IMR-90 (cell line): ENCODE measurements around the gene NTMT2. TPM values are rescaled to one million over a fixed set of nuclear protein-coding genes. Genes with fewer than 3 reads are reported as not detected.

ENCODE experiments used
- ATAC-seq: fragments of 200-7000 bp; cut with Tn5 transposase; 2 replicates; pipeline ENCODE4 v1.9.1; 2020; ENCODE audit warnings: low read depth, mild to moderate bottlenecking, moderate library complexity
- BruUV-seq: library from RNA; stranded (reverse); fragments of 400-500 nt; replicated peaks from 2 replicates; lab custom pipeline; 2021; lab: Mats Ljungman, UMichigan
- CTCF ChIA-PET: fragments of 300-600 bp; formaldehyde crosslinking; extraction: SDS; loops from one replicate; lab custom pipeline; 2021; ENCODE audit warnings: antibody characterized with exemption; lab: Yijun Ruan, JAX
- POLR2A ChIA-PET: fragments of 300-600 bp; sonication (Branson Sonifier 250); formaldehyde crosslinking; loops from one replicate; lab custom pipeline; 2022; ENCODE audit warnings: antibody characterized with exemption; ENCODE audit not compliant: unreplicated experiment; lab: Charles Lee
- DNase-seq: peaks from one replicate; pipeline ENCODE4 v3.0.0; 2013
- H2AFZ ChIP-seq: replicated peaks from 2 replicates; pipeline ENCODE3; 2013; ENCODE audit warnings: low read length, mild to moderate bottlenecking; ENCODE audit not compliant: poor library complexity
- H2AK5ac ChIP-seq: 2 replicates; pipeline ENCODE4 v1.6.1; 2013; ENCODE audit warnings: low read depth, low read length, inconsistent platforms
- H2AK9ac ChIP-seq: replicated peaks from 2 replicates; pipeline ENCODE3; 2013; ENCODE audit warnings: mild to moderate bottlenecking, low read depth, low read length, moderate library complexity; ENCODE audit not compliant: poor library complexity
- H2BK120ac ChIP-seq: 2 replicates; pipeline ENCODE4 v1.6.1; 2013; ENCODE audit warnings: low read depth, low read length, inconsistent platforms
- H2BK15ac ChIP-seq: 3 replicates; pipeline ENCODE4 v1.6.1; 2013; ENCODE audit warnings: low read depth, low read length, inconsistent platforms
- H2BK20ac ChIP-seq: 2 replicates; pipeline ENCODE4 v1.6.1; 2013; ENCODE audit warnings: low read depth, mild to moderate bottlenecking, inconsistent platforms, low read length, moderate library complexity
- H2BK5ac ChIP-seq: 2 replicates; pipeline ENCODE4 v1.6.1; 2013; ENCODE audit warnings: mild to moderate bottlenecking, low read depth, low read length, inconsistent platforms; ENCODE audit not compliant: poor library complexity, severe bottlenecking
- H3K14ac ChIP-seq: replicated peaks from 2 replicates; pipeline ENCODE4 v1.6.1; 2013; ENCODE audit warnings: low read depth, low read length, inconsistent platforms
- H3K18ac ChIP-seq: 2 replicates; pipeline ENCODE4 v1.6.1; 2013; ENCODE audit warnings: low read depth, low read length, control low read depth
- H3K23ac ChIP-seq: 2 replicates; pipeline ENCODE4 v1.6.1; 2013; ENCODE audit warnings: low read depth, low read length, inconsistent platforms
- H3K27ac ChIP-seq: 2 replicates; pipeline ENCODE4 v1.5.1; 2013; ENCODE audit warnings: mild to moderate bottlenecking, control low read depth, low read length; ENCODE audit not compliant: insufficient read depth
- H3K27me3 ChIP-seq: 2 replicates; pipeline ENCODE4 v1.6.1; 2013; ENCODE audit warnings: low read length; ENCODE audit not compliant: control insufficient read depth, insufficient read depth
- H3K36me3 ChIP-seq: 2 replicates; pipeline ENCODE4 v1.6.1; 2013; ENCODE audit warnings: low read length, mixed read lengths; ENCODE audit not compliant: control insufficient read depth, insufficient read depth
- H3K4ac ChIP-seq: 2 replicates; pipeline ENCODE4 v1.6.1; 2013; ENCODE audit warnings: low read depth, low read length, inconsistent platforms
- H3K4me1 ChIP-seq: 2 replicates; pipeline ENCODE4 v1.6.1; 2013; ENCODE audit warnings: low read length, mixed read lengths; ENCODE audit not compliant: control insufficient read depth, insufficient read depth
- H3K4me2 ChIP-seq: 2 replicates; pipeline ENCODE4 v1.6.1; 2013; ENCODE audit warnings: low read depth, mild to moderate bottlenecking, control low read depth, low read length, moderate library complexity
- H3K4me3 ChIP-seq: 2 replicates; pipeline ENCODE4 v1.5.1; 2013; ENCODE audit warnings: low read depth, mild to moderate bottlenecking, control low read depth, low read length, moderate library complexity; ENCODE audit not compliant: insufficient read depth
- H3K56ac ChIP-seq: 2 replicates; pipeline ENCODE4 v1.6.1; 2013; ENCODE audit warnings: low read length, inconsistent platforms; ENCODE audit not compliant: insufficient read depth; ENCODE audit errors: extremely low read depth
- H3K79me1 ChIP-seq, 2 experiments: 2 replicates each; pipeline ENCODE4 v1.6.1; 2013; ENCODE audit warnings: low read length in 2 of 2, inconsistent platforms in 1 of 2, low read depth in 1 of 2
- H3K9ac ChIP-seq: 2 replicates; pipeline ENCODE4 v1.6.1; 2013; ENCODE audit warnings: low read depth, low read length, control low read depth
- H3K9me1 ChIP-seq: 2 replicates; pipeline ENCODE4 v1.6.1; 2013; ENCODE audit warnings: low read length, inconsistent platforms; ENCODE audit not compliant: insufficient read depth
- H3K9me3 ChIP-seq: 2 replicates; pipeline ENCODE4 v1.6.1; 2013; ENCODE audit warnings: low read length; ENCODE audit not compliant: control insufficient read depth, insufficient read depth
- H4K20me1 ChIP-seq: 2 replicates; pipeline ENCODE4 v1.6.1; 2013; ENCODE audit warnings: low read length, inconsistent platforms; ENCODE audit not compliant: insufficient read depth
- H4K5ac ChIP-seq: 2 replicates; pipeline ENCODE4 v1.6.1; 2013; ENCODE audit warnings: mild to moderate bottlenecking, low read depth, low read length, control low read depth
- H4K8ac ChIP-seq, 2 experiments: 2 replicates each; pipeline ENCODE4 v1.6.1; 2013; ENCODE audit warnings: low read depth in 2 of 2, low read length in 2 of 2, control low read depth in 1 of 2, inconsistent platforms in 1 of 2
- H4K91ac ChIP-seq: 2 replicates; pipeline ENCODE4 v1.6.1; 2013; ENCODE audit warnings: low read depth, low read length, inconsistent platforms; ENCODE audit not compliant: insufficient read depth
- CTCF ChIP-seq: conservative IDR thresholded peaks from 2 replicates; pipeline ENCODE4 v1.5.1; 2012; ENCODE audit warnings: mild to moderate bottlenecking, low read depth, low read length, improper control_type of control experiment
- MXI1 ChIP-seq: IDR thresholded peaks from 2 replicates; pipeline ENCODE4 v1.6.1; 2012; ENCODE audit warnings: low read depth, mild to moderate bottlenecking, low read length, moderate library complexity, borderline replicate concordance
- NFE2L2 ChIP-seq: fragments of 150-350 bp; IDR thresholded peaks from 2 replicates; pipeline ENCODE4 v1.6.1; 2016; ENCODE audit warnings: low read depth, mild to moderate bottlenecking, low read length
- POLR2A ChIP-seq: IDR thresholded peaks from 2 replicates; pipeline ENCODE4 v1.6.1; 2012; ENCODE audit warnings: mild to moderate bottlenecking, low read depth, low read length
- RCOR1 ChIP-seq: IDR thresholded peaks from 2 replicates; pipeline ENCODE4 v1.6.1; 2012; ENCODE audit warnings: mild to moderate bottlenecking, low read length, improper control_type of control experiment; ENCODE audit not compliant: insufficient replicate concordance
- WGBS, 2 experiments: methylation state at CpG; one replicate each; pipeline versions ENCODE4 v1.1.5 to v1.1.7; 2013; ENCODE audit warnings: missing lambda C conversion rate in 2 of 2; ENCODE audit not compliant: insufficient read length in 1 of 2; ENCODE audit errors: extremely low coverage in 2 of 2; 5-methylcytosine and 5-hydroxymethylcytosine counted together
- dilution Hi-C: fragments of 300-500 bp; cut with HindIII; formaldehyde crosslinking; loops from one replicate; pipeline ENCODE4 v1.14.3; 2018; ENCODE audit warnings: low sequenced_read_pairs; ENCODE audit not compliant: unreplicated experiment
- in situ Hi-C: fragments of 300-500 bp; cut with MboI; formaldehyde crosslinking; loops from 3 replicates; pipeline ENCODE4 v1.14.3; 2019; ENCODE audit warnings: low sequenced_read_pairs, inconsistent platforms, mixed read lengths
- intact Hi-C: fragments of 100-400 bp; cut with micrococcal nuclease; formaldehyde crosslinking; loops from 2 replicates; pipeline ENCODE4 v1.10.0; 2022
- polyA plus RNA-seq, 3 experiments: library from polyadenylated mRNA; depleted of rRNA; stranded (reverse); fragments of >200 nt; gene quantifications; 2 replicates each; pipeline ENCODE4 v1.2.3, GENCODE V29; 2012; ENCODE audit warnings: low replicate concordance in 1 of 3
- total RNA-seq: library from RNA; depleted of rRNA; stranded (reverse); fragments of >200 nt; gene quantifications from 2 replicates; pipeline ENCODE4 v1.2.3, GENCODE V29; 2012
- TF ChIP-seq, protein P1 (sequence below): fragments of 150-350 bp; IDR thresholded peaks from 2 replicates; pipeline ENCODE4 v1.6.1; 2016; ENCODE audit warnings: low read depth, mild to moderate bottlenecking, low read length, moderate library complexity, borderline replicate concordance

Gene NTMT2
- total and polyA plus RNA-seq, 2 of the 4 experiments (the other 2 are of a cell fraction), result not detected

DNA sequence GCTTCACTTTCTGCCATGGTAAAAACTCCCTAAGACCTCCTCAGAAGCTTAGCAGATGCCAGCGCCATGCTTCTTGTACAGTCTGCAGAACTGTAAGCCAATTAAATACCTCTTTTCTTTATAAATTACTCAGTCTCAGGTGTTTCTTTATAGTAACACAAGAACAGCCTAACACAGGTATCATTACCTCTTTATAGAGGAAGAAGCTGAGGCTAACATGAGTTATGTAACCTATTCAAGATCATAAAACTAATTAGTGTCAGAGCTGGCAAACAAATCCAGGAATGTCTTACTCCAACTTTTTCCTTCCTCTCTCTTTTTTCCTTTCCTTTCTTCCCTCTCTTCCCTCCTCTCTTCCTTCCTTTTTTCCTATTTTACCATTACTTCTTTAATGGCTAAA, 9.3 kb downstream of the NTMT2 start:
- no CpG with 5 or more reads among the region's 1 CpG for WGBS, 2 experiments
- Histone ChIP-seq H3K4me1 (no peaks in the 10 kb centered on the region), H4K5ac (no peak overlapping the region), H3K9me3 (peaks cover 2% of the 10 kb centered on the region; the same call in 1 of the 2 replicates), H3K4me3 (no peak overlapping the region), H3K9ac (no peak overlapping the region), H3K36me3 (no peaks in the 10 kb centered on the region), H2BK20ac (no peak overlapping the region), H3K56ac (no peak overlapping the region), H4K20me1 (no peaks in the 10 kb centered on the region), H3K27me3 (peaks cover 2% of the 10 kb centered on the region; the same call in 1 of the 2 replicates), H3K18ac (no peak overlapping the region), H3K9me1 (no peaks in the 10 kb centered on the region), H3K4me2 (no peak overlapping the region), H2AK5ac (no peak overlapping the region), H3K23ac (no peak overlapping the region), H3K14ac (no peak overlapping the region), H2BK120ac (no peak overlapping the region), H2BK15ac (no peak overlapping the region), H3K4ac (no peak overlapping the region), H2AK9ac (no peak overlapping the region), H4K91ac (no peak overlapping the region), H2AFZ (no peak overlapping the region), H3K79me1 (no peaks in the 10 kb centered on the region), H2BK5ac (no peak overlapping the region), H4K8ac (no peak overlapping the region), H3K27ac (no peak overlapping the region)
- in situ Hi-C loops (no loop called here), intact Hi-C loops (no loop called here), dilution Hi-C loops (no loop called here)
- CTCF ChIA-PET, result no interaction called here
- no peak for DNase-seq
- ATAC-seq, result no peak
- POLR2A ChIA-PET, result no interaction called here
- TF ChIP-seq RCOR1 (no peak), MXI1 (no peak), POLR2A (no peak), CTCF (no peak), NFE2L2 (no peak)
- TF ChIP-seq, protein P1, sequence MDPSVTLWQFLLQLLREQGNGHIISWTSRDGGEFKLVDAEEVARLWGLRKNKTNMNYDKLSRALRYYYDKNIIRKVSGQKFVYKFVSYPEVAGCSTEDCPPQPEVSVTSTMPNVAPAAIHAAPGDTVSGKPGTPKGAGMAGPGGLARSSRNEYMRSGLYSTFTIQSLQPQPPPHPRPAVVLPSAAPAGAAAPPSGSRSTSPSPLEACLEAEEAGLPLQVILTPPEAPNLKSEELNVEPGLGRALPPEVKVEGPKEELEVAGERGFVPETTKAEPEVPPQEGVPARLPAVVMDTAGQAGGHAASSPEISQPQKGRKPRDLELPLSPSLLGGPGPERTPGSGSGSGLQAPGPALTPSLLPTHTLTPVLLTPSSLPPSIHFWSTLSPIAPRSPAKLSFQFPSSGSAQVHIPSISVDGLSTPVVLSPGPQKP, result no peak
- no TSS peak for BruUV-seq
